Inflammatory macrophage treated with lipopolysaccharide for 4 hours (primary cell): ENCODE measurements around the gene TOP2A.

Experiments used
- DNase-seq: peaks from one replicate; pipeline ENCODE4 v3.0.0-alpha.2; 2020

The TOP2A gene, protein sequence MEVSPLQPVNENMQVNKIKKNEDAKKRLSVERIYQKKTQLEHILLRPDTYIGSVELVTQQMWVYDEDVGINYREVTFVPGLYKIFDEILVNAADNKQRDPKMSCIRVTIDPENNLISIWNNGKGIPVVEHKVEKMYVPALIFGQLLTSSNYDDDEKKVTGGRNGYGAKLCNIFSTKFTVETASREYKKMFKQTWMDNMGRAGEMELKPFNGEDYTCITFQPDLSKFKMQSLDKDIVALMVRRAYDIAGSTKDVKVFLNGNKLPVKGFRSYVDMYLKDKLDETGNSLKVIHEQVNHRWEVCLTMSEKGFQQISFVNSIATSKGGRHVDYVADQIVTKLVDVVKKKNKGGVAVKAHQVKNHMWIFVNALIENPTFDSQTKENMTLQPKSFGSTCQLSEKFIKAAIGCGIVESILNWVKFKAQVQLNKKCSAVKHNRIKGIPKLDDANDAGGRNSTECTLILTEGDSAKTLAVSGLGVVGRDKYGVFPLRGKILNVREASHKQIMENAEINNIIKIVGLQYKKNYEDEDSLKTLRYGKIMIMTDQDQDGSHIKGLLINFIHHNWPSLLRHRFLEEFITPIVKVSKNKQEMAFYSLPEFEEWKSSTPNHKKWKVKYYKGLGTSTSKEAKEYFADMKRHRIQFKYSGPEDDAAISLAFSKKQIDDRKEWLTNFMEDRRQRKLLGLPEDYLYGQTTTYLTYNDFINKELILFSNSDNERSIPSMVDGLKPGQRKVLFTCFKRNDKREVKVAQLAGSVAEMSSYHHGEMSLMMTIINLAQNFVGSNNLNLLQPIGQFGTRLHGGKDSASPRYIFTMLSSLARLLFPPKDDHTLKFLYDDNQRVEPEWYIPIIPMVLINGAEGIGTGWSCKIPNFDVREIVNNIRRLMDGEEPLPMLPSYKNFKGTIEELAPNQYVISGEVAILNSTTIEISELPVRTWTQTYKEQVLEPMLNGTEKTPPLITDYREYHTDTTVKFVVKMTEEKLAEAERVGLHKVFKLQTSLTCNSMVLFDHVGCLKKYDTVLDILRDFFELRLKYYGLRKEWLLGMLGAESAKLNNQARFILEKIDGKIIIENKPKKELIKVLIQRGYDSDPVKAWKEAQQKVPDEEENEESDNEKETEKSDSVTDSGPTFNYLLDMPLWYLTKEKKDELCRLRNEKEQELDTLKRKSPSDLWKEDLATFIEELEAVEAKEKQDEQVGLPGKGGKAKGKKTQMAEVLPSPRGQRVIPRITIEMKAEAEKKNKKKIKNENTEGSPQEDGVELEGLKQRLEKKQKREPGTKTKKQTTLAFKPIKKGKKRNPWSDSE (N-terminal part only)

DNA sequence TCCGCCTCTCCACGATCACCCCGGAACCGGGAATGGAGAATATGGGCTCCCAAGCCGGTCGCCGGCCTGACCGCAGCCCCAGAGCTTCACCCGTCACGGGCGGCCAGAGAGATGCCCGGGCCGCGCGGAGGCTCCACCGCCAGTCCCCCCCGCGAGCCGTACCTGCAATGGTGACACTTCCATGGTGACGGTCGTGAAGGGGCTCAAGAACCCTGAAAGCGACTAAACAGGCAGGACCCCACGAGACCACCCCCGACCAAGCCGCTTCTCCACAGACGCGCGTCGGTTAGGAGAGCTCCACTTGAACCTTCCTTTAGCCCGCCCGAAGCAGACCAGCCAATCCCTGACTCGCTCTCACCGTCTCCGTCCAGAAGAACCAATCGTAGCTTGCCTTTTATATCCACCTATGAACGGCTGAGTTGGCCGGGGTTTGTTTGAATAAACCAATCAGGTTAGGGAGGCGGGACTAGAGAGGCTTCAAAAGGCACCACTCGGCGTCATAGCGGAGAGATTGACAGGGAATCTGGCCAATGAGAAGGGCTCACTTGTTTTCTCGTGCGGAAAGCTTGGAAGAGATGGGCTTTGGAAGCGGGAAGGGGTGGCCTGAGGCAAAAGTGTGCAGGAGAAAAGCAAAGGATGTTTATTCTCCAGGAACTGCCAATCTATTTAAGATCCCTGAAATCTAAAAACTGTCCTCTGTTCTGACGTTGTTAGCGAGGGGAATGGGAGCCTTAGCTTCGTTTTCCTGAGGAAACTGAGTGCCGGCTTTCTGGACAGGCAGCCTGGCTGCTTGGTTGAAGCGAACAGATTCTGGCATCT lies at the start of gene TOP2A:
TSS of gene TOP2A (minus strand) at position 288 of the 819 bp plus-strand sequence. CDS start at position 183, 105 bp downstream.
- peak; percentile 100 for DNase-seq

DNA sequence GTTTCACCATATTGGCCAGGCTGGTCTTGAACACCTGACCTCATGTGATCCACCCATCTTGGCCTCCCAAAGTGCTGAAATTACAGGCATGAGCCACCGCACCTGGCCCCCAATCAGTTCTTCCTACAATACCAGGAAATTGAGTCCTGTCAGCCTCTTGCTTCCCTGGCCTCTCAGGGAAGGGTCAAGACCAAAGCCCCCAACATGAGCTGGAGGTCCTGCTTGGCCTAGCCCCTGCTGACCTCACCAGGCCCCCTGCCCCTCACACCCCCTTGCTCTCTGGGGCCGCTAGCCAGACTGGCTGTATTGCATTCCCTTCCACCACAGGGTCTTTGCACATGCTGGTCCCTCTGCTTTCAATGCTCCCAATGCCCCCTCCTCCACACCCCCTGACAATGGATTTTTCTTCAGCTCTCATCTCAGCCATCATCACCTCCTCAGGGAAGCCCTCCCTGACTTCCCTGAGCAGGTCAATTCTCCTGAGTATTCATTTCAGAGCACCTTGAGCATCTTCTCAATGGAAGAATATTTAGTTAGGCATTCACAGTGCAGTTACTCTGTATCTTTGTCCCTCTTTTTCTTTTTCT lies 49.7 kb upstream of the TOP2A start:
- no peak for DNase-seq

DNA sequence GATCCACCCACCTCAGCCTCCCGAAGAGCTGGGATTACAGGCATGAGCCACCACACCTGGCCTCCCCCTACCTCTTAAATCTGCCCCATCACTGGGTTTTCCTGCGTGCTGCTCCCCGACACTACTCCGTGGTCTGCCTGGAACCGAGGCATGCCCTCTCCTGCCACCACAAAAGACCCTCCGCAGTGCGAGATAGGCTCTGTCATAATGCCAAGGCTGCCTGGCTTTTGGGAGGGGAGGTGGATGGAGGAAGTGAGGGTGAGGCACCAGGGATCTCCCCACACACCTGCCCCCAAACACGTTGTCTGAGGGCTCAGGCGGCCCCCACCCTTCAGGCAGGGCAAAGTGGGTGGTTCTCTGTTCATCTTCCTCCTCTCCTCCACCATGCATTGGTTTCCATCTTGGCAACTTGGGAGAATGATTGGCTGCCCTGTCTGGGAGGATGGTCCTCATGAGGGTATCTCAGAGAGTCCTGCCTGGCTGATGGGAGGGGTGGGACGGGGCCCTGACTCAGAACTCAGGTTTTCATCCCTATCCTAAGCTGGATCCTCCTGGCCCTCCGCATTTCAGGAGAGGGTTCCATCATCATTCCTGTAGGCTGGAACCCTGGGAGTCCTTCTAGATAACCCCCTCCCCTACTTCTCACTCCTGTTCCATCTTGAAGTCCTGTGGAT lies 48.7 kb upstream of the TOP2A start:
- DNase-seq = no peak

DNA sequence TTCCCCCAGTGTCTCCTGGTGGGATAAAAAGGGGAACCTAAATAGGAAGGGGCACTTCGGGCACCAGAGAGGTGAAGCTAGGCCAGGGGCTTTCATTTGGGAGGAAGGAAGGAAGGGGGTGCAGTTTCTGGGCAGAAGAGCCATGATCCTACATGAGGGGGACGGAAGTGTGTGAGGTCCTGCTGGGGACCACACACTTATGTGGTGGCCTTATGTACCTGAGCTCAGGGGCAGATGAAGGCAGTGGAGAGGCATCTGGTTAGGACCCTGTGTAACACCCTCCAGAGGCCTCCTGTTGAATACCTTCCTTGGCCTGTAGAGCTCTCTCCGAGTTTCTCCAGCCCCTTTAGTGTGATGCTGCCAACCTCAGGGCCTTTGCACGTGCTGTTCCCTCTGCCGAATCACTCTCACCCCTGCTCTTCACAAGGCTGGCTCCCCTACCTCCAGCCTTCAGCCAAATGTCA lies 46.7 kb upstream of the TOP2A start:
- DNase-seq = no peak

DNA sequence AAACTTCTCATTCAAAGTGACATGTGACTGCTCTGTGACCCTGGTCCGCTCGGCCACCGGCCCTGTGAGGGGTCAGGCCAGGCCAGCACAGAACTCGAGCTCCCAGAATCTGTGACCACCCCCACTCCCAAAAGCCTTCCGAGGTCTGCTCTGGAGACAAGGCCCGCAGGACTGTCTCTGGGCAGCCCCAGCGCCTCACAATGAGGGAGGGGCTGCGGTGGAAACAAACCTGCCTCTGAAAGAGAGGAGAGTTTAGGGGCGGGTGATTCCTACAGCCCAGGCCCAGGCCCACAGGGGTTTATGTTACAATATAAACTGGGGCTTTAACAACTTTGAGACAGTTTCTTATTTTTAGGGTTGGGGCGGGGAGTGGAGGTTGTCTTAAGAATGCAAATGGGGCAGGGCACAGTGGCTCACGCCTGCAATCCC lies 45.4 kb upstream of the TOP2A start:
- no peak for DNase-seq

DNA sequence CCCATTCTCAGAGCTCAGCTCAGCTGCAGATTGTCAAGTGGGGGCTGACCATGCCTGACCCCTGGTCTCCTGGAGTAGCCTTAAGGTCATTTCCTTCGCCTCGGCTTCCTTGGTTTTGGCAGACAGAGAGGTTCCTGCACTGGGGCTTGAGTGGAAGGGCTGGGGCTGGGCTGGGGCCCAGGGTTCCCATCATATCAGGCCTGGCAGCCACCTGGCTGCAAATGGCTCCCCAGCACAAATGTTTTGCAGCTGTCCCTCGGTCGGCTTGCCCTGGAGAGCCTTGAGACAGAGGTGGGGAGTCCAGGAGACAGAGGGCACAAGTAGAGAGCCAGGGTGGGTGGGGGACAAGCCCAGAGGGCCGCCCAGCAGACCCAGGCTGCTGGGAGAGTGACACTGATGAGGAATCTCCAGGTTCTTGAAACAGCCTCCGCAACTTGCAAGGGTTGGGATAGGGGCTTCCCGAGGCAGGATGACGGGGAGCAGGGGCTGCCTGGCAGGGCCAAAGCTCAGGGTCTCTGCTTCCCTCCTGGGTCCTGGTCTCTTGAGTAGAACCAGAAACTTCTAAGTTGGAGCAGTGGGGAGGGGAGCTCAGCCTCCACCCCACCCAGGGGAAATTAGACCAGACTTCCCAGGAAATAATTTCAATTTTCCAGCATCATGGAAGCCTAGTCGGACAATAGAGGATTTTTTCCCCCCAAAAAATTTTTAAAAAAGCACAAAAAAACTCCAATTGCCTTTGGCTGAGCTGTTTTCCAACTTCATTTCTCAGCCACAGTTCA lies 44.8 kb upstream of the TOP2A start:
- DNase-seq = no peak

DNA sequence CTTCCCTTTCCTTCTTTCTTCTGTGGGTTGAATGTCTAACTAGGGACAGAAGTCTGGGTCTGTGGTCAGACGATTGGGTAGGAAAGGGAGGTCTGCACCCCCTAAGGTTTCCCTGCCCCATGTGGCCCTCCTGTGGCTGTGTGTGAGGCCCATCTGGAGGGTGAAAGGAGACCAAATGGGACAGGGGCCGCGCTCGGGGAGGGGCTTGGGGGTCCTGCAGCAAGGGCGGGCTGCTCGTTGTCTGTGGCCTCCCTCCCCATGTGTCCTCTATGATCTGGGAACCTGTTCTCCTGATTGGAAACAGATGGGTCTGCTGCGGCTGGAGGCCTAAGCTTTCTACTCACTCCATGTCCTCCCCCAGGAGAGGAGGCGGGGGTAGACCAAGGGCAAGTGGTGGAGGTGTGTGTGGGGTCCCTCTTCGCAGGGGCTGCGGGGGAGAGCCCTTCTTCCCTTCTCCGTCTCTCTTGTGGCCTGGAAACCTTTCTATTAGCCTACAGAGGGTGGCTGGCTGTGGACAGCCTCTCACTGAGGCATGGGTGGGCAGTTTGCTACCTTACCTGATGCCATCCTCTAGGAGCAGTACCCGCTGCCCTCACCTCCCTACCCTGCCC lies 44.1 kb upstream of the TOP2A start:
- no peak for DNase-seq

DNA sequence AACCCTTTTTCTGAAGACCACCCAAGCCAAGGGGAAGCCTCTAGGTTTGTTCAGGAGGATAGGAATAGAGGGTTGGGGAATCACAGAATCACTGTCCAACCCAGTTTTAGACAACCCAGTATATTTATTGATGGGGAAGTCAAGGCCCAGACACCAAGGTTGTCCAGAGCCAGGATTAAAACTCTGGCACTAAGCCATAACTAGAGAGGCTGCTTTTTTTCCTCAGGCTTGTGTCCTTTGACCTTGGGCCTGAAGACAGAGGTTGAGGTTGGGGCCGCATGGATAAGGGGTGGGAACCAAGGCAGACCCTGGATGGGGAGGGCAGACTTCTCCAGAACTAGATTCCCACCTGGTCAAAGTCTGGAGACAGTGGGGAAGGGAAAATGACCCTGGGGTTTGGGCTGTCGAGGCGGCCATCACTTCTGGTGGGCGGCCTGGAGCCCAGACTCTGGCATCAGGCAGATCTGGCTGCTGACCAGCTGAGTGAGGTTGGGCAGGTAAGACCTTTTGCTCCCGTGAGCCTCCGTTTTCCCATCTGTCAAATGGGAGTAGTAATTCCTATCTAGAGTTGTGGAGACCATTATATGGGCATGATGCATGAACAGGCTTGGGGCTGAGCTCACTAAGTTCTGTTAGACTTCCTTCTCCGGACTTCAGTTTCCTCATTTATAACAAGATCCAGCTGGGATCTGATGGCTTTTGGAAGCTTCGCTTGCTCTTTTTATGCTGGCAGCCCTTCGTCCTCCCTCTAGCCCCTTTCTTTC lies 43.5 kb upstream of the TOP2A start:
- no peak for DNase-seq

DNA sequence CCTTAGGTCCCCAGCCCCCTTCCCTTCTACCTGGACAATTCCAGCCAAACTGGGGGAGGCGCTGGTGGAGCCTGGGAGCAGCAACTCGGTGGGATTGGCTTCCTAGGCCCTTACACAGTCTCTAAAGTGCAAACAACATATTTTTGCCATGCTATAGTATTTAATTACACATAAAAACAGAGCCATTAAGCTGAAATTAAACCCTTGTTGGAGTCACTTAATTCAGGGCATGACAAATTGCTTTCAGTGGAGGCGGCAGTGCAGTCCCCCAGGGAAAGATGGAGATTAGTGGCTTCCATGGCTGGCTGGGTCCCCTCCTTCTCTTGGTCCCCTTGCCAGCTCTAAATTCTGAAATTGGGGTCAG lies 42.9 kb upstream of the TOP2A start:
- DNase-seq = no peak

DNA sequence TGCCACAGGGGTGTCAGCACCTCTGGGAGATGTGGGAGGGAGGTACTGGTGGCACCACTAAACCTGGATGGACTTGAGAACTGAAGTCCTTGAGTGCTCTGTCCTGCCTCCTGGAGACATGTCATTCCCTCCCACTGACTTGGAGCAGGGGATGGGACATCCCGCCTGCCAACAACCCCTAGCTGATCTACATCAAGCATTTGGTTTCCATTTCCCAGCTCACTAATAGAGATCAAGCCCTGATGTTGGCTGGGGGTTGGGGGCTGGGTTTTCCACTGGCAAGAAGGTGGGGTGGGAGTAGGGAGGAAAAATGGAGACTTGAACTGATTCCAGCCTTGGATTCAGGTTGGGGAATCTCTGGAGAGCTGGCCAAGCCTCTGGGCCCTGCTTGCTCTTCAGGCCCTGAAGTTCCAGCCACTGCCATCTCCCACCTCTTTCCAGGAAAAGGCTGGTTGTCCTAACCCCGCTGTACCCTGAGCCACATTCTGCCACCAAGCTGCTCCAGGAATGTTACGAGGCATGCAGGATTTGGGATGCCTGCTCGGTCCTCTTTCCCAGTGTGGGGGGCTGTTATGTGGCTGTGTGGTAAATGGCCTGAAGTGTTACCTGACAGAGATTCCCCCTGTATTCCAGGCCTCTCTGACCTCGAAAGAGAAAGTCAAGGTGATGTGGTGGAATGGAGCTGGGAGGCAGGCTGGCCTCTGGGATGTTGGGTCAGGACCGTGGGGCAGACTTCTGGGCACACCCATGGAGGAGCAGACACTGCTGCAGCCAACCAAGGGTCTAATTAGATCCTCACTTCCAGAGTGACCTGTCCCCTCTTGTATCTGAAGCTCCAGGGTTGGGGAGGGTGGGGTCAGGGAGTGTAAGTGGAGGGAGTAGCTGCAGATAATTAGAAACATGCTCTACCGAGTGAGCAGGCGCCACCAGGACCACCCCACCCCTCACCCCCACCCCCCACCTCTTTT lies 42.2 kb upstream of the TOP2A start:
- DNase-seq = no peak

DNA sequence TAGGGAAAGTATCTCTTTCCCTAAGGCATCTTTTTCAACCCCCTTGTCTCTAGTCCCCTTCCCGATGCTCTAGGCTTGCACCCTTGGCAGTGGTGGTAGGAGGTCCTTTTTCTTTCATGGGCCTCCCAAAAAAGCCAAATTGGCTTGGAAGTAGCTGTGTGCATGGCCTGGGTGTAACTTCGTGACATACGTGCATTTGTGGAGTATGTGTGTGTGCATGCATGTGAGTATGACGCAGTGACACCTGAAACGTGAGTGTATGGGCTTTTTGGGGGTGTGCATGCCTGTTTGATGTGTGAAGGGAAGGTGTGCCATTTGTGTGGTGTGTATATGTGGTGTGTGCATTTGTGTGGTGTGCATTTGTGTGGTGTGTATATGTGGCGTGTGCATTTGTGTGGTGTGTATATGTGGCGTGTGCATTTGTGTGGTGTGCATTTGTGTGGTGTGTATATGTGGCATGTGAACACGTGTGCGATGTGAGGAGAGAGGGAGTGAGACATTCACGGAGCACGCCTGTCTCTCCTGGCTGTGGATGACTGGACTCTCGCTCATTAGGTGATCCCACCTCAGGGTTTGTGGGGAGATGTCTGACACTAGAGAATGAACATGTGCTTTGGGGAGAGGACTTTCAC lies 41.3 kb upstream of the TOP2A start:
- no peak for DNase-seq

DNA sequence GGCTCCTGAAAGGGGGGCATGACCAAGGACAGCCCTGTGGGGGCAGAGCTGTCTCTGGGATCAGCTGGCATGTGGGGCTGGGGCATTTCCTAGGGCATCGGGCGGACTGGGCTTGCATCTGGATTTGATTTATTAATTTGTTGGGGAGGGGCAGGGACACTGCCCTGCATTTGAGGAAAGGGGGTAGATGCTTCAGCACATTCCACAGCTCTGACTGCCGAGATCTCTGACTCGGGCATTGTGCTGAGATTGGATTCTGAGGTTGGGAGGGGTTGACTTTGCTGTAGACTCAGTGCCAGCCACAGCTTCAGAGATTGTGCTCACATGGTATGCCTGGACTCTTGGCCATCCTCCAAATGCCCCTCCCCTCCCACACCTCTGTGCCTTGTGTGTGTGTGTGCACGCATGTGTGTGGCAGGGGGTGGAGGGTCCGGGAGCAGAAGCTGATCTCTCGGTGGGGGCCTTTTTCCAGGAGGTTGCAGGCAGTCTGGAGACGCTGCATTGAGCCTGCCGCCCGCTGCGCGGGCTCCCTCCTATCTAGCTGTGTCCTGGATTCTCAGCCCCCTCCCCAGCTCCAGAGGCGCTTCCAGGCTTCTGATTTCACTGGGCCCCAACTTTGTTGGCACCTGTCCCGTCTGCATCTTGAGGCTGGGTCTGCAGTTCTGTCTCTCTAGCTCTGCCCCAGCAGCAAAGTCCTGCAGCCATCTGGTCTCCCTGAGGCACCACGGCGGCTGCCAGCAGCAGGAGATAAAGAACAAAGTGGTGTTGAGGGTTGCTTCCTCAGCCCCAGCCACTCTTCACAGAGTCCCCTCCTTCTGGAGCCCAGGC lies 40.5 kb upstream of the TOP2A start:
- DNase-seq = no peak

DNA sequence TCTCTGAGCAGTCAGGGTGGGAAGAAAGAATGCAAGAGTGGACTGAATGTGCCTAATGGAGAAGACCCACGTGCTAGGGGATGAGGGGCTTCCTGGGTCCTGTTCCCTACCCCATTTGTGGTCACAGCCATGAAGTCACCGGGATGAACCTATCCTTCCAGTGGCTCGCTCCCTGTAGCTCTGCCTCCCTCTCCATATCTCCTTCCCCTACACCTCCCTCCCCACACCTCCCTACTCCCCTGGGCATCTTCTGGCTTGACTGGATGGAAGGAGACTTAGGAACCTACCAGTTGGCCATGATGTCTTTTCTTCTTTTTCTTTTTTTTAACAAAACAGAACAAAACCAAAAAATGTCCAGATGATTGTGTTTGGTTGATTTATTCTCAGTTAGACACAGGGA lies 39.7 kb upstream of the TOP2A start:
- no peak for DNase-seq

DNA sequence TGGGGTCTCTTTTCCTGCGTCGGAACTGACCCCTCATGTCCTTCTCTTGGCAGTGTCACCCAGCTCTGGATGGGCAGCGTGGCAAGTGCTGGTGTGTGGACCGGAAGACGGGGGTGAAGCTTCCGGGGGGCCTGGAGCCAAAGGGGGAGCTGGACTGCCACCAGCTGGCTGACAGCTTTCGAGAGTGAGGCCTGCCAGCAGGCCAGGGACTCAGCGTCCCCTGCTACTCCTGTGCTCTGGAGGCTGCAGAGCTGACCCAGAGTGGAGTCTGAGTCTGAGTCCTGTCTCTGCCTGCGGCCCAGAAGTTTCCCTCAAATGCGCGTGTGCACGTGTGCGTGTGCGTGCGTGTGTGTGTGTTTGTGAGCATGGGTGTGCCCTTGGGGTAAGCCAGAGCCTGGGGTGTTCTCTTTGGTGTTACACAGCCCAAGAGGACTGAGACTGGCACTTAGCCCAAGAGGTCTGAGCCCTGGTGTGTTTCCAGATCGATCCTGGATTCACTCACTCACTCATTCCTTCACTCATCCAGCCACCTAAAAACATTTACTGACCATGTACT lies 38.8 kb upstream of the TOP2A start:
- DNase-seq = no peak

DNA sequence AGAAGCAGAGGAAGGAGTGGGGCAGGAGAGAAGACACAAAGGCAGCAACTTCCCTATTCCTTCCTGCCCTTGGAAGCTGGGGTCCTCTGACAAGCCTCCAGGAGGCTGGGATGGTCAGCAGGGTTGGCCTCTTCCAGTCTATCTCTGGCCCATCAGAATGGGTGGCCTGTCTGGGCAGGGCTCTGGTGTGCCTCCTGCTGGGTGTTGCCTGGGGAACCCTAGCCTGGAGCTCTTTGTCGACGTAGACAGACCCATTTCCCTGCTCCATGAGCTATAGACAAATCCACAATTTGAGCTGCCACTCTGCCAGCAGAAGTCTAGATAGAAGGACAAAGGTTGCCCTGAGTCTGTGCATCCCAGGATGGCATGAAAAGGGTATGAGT lies 36.9 kb upstream of the TOP2A start:
- no peak for DNase-seq
